Breast epithelium (tissue), 4 donors: ENCODE measurements around the gene RUNX3. TPM values are rescaled to one million over a fixed set of nuclear protein-coding genes. Genes with fewer than 3 reads are reported as not detected.

ENCODE experiments used
- DNase-seq, 2 donors: peaks; one replicate each; pipeline ENCODE4 v3.0.0-alpha.2; 2019; ENCODE audit warnings: low spot score in 2 of 2
- H3K27ac ChIP-seq, 2 donors: fragments of 200-600 bp; sonication (generic) in 1 of 2; one replicate each; pipeline ENCODE4 v1.5.1; 2016 to 2019; ENCODE audit warnings: mild to moderate bottlenecking in 1 of 2
- H3K27me3 ChIP-seq, 2 donors: fragments of 200-600 bp; sonication (generic) in 1 of 2; one replicate each; pipeline versions ENCODE4 v1.5.1 to v1.6.0; 2017 to 2019; ENCODE audit warnings: control low read depth in 1 of 2, mild to moderate bottlenecking in 1 of 2
- H3K36me3 ChIP-seq: fragments of 200-600 bp; one replicate; pipeline ENCODE4 v1.5.1; 2019
- H3K4me1 ChIP-seq, 2 donors: fragments of 200-600 bp; sonication (generic); one replicate each; pipeline ENCODE4 v1.5.1; 2016 to 2019; ENCODE audit warnings: control low read depth in 1 of 2
- H3K4me3 ChIP-seq, 3 donors: fragments of 200-600 bp; sonication (generic); 1 replicate in 2 of 3; 2 replicates in 1 of 3; pipeline ENCODE4 v1.5.1; 2016 to 2019; ENCODE audit warnings: mild to moderate bottlenecking in 3 of 3, moderate library complexity in 2 of 3
- H3K9me3 ChIP-seq, 2 donors: fragments of 200-600 bp; sonication (generic) in 1 of 2; one replicate each; pipeline ENCODE4 v1.5.1; 2016 to 2019; ENCODE audit warnings: control low read depth in 1 of 2
- CTCF ChIP-seq, 3 donors: fragments of 450-650 bp; IDR thresholded peaks; one replicate each; pipeline ENCODE4 v1.5.1; 2016 to 2017; ENCODE audit warnings: antibody characterized with exemption in 3 of 3, mild to moderate bottlenecking in 3 of 3, moderate library complexity in 3 of 3
- POLR2A ChIP-seq: fragments of 450-650 bp; IDR thresholded peaks from one replicate; pipeline ENCODE4 v1.6.1; 2016; ENCODE audit warnings: antibody characterized with exemption, mild to moderate bottlenecking, moderate library complexity
- POLR2AphosphoS5 ChIP-seq, 3 donors: sonication (generic); formaldehyde crosslinking; IDR thresholded peaks; one replicate each; pipeline ENCODE4 v1.6.1; 2017; ENCODE audit warnings: antibody characterized with exemption in 3 of 3
- intact Hi-C: fragments of 100-400 bp; cut with DNase I; formaldehyde crosslinking; loops from one replicate; pipeline ENCODE4 v1.15.1; 2023; ENCODE audit warnings: low total_unique reads
- total RNA-seq, 3 donors: library from RNA; depleted of rRNA; stranded (reverse); fragments of >200 nt; gene quantifications; one replicate each; pipeline ENCODE4 v1.1.0, GENCODE V29; 2016

RUNX3 gene
- total RNA-seq, 3 donors from 2014 or later: 1.9 to 9.1 (median 5.6) TPM

DNA sequence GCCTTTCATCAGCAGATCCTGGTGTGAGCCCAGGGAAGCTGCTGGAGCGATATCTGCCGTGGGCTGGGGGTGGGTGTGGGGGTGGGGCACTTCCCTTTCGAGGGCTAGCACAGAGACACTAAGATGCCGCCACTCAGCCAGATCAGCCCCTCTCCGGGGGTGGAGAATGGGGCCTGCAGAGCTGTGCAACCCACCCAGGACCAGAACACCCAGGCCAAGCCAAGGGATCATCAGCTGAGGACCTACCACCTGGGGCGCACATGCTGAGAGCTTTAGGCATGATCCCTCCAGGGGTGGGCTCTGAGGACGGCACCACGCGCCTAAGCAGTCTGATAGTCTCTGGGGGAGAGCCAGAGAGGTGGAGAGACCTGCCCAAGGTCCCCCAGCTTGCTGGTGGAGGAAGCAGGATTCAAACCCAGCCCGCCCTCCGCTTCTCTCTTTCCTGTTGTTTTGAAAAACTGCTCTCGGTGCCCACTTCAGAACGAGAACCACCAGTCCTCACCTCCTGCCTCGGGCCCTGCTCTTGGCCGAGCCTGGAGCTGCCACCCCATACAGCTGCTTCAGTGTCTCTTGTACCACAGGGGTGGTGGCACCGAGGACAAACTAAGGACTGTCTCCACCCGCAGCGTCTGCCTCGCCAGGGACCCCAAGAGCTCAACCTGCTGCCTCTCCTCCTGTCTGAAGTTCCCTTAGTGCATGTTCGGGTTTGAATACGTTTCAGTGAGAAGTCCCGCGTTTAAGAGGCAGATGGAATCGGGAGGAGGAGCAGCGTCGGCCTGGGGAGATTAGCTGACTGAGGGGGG lies 39.7 kb upstream of the RUNX3 start:
- Histone ChIP-seq H3K4me3 (no peak overlapping the region), H3K27me3 (no peaks in the 10 kb centered on the region), H3K36me3 (no peaks in the 10 kb centered on the region), H3K27ac (no peak overlapping the region), H3K4me1 (no peaks in the 10 kb centered on the region), H3K9me3 (peaks cover 2 to 4% of the 10 kb centered on the region in 2 donors)
- intact Hi-C loops: no loop called here
- TF ChIP-seq POLR2A: no peak
- no peak for TF ChIP-seq POLR2AphosphoS5 (IDR thresholded peaks at IDR 0.05)
- no peak for DNase-seq

DNA sequence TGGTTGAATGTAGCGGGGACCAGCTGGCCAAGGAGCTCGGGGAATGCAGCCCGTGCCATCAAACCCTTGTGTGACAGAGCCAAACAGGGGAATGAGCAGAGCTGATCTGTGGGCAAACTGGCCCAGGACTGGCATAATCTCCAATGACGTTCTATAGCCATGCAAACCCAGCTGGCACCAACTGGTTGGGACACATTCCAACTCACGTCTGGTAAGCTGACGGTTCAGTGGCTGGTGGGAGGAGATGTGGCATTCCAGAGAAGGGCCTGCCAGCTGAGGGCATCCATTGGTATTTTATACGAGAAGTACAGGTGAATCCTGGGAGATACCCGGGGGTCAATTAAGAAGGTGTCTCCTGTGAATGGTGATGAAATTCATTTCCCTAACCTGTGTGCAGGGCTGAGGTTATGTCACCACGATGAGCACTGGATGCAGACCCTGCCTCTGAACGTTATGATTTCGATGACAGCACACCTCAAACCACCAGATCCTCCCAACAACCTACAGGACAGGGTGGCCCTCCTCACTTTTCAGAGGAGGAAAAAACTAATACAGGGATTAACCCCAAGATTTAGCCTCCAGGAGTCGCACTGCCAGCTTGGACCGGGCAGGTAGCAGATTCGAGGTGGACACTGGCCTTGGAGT lies 39.0 kb upstream of the RUNX3 start:
- H3K4me3 ChIP-seq: no peak overlapping the region
- TF ChIP-seq POLR2AphosphoS5 (IDR thresholded peaks at IDR 0.05) (no peak), CTCF (IDR thresholded peaks at IDR 0.05) (no peak)
- DNase-seq: peak in 1 of 2 donors; percentile 27

GRCh38 chr1:24967962-24968361 lies 37.9 kb upstream of the RUNX3 start:
- Histone ChIP-seq H3K4me1 (no peaks in the 10 kb centered on the region), H3K27me3 (no peaks in the 10 kb centered on the region), H3K4me3 (no peak overlapping the region), H3K36me3 (no peaks in the 10 kb centered on the region), H3K9me3 (no peaks in the 10 kb centered on the region), H3K27ac (no peak overlapping the region)
- DNase-seq: no peak
- intact Hi-C loops: no loop called here
- TF ChIP-seq CTCF (IDR thresholded peaks at IDR 0.05): no peak
- no peak for TF ChIP-seq POLR2A
- no peak for TF ChIP-seq POLR2AphosphoS5 (IDR thresholded peaks at IDR 0.05)

More for the DNA sequence above, 39.0 kb upstream of the RUNX3 start:
- H3K27me3 ChIP-seq: no peaks in the 10 kb centered on the region
- no peaks in the 10 kb centered on the region for H3K36me3 ChIP-seq
- no peaks in the 10 kb centered on the region for H3K4me1 ChIP-seq
- no peak overlapping the region for H3K27ac ChIP-seq
- intact Hi-C loops: no loop called here
- H3K9me3 ChIP-seq: no peaks in the 10 kb centered on the region

- H3K9me3 ChIP-seq: no peaks in the 10 kb centered on the region
- no peak overlapping the region for H3K27ac ChIP-seq
- H3K4me3 ChIP-seq: no peak overlapping the region
- TF ChIP-seq POLR2A: no peak
- TF ChIP-seq CTCF (IDR thresholded peaks at IDR 0.05): no peak
- TF ChIP-seq POLR2AphosphoS5 (IDR thresholded peaks at IDR 0.05): no peak
- no peaks in the 10 kb centered on the region for H3K27me3 ChIP-seq
- H3K4me1 ChIP-seq: no peaks in the 10 kb centered on the region
- H3K36me3 ChIP-seq: no peaks in the 10 kb centered on the region
- DNase-seq: no peak
- intact Hi-C loops: no loop called here
Observed at GRCh38 chr1:24967555-24967954, 37.5 kb upstream of the RUNX3 start.

GRCh38 chr1:24966724-24967346 lies 36.8 kb upstream of the RUNX3 start:
- no peaks in the 10 kb centered on the region for H3K4me1 ChIP-seq
- no peaks in the 10 kb centered on the region for H3K27me3 ChIP-seq
- H3K4me3 ChIP-seq: no peak overlapping the region
- DNase-seq: no peak
- H3K27ac ChIP-seq: no peak overlapping the region
- intact Hi-C loops: no loop called here
- H3K9me3 ChIP-seq: no peaks in the 10 kb centered on the region
- no peak for TF ChIP-seq POLR2A
- TF ChIP-seq POLR2AphosphoS5 (IDR thresholded peaks at IDR 0.05): no peak
- TF ChIP-seq CTCF (IDR thresholded peaks at IDR 0.05): no peak
- H3K36me3 ChIP-seq: no peaks in the 10 kb centered on the region
